ENCODE data around the gene RGS5.

The RGS5 gene

GRCh38 chr1:163093579-163093978 lies 109.1 kb downstream of the RGS5 start:
- in situ Hi-C loops (cut with MboI; ENCODE audit: low pct_unique_long_range_greater_than_20kb, low sequenced_read_pairs, unreplicated experiment) = no loop called here
- no peak for DNase-seq (ENCODE audit: low spot score)

GRCh38 chr1:163093169-163093568 lies 109.5 kb downstream of the RGS5 start:
- no peak for TF ChIP-seq CTCF (IDR thresholded peaks at IDR 0.05; ENCODE audit: extremely low read depth, insufficient read depth, missing control alignments)
- in situ Hi-C loops (cut with MboI; ENCODE audit: low pct_unique_long_range_greater_than_20kb, low sequenced_read_pairs, unreplicated experiment) = no loop called here
- no peak for DNase-seq (ENCODE audit: low spot score)

More at GRCh38 chr1:163093579-163093978, 109.1 kb downstream of the RGS5 start:
- TF ChIP-seq CTCF (IDR thresholded peaks at IDR 0.05; ENCODE audit: extremely low read depth, insufficient read depth, missing control alignments) = no peak
